Breast epithelium (tissue), 4 donors: ENCODE data around the gene CLCN1. TPM values are rescaled to one million over a fixed set of nuclear protein-coding genes. Genes with fewer than 3 reads are reported as not detected.

ENCODE experiments used
- DNase-seq, 2 donors: peaks; one replicate each; pipeline ENCODE4 v3.0.0-alpha.2; 2019; ENCODE audit warnings: low spot score in 2 of 2
- H3K27ac ChIP-seq, 2 donors: fragments of 200-600 bp; sonication (generic) in 1 of 2; one replicate each; pipeline ENCODE4 v1.5.1; 2016 to 2019; ENCODE audit warnings: mild to moderate bottlenecking in 1 of 2
- H3K27me3 ChIP-seq, 2 donors: fragments of 200-600 bp; sonication (generic) in 1 of 2; one replicate each; pipeline versions ENCODE4 v1.5.1 to v1.6.0; 2017 to 2019; ENCODE audit warnings: control low read depth in 1 of 2, mild to moderate bottlenecking in 1 of 2
- H3K36me3 ChIP-seq: fragments of 200-600 bp; one replicate; pipeline ENCODE4 v1.5.1; 2019
- H3K4me1 ChIP-seq, 2 donors: fragments of 200-600 bp; sonication (generic); one replicate each; pipeline ENCODE4 v1.5.1; 2016 to 2019; ENCODE audit warnings: control low read depth in 1 of 2
- H3K4me3 ChIP-seq, 3 donors: fragments of 200-600 bp; sonication (generic); 1 replicate in 2 of 3; 2 replicates in 1 of 3; pipeline ENCODE4 v1.5.1; 2016 to 2019; ENCODE audit warnings: mild to moderate bottlenecking in 3 of 3, moderate library complexity in 2 of 3
- H3K9me3 ChIP-seq, 2 donors: fragments of 200-600 bp; sonication (generic) in 1 of 2; one replicate each; pipeline ENCODE4 v1.5.1; 2016 to 2019; ENCODE audit warnings: control low read depth in 1 of 2
- POLR2A ChIP-seq: fragments of 450-650 bp; IDR thresholded peaks from one replicate; pipeline ENCODE4 v1.6.1; 2016; ENCODE audit warnings: antibody characterized with exemption, mild to moderate bottlenecking, moderate library complexity
- POLR2AphosphoS5 ChIP-seq, 3 donors: sonication (generic); formaldehyde crosslinking; IDR thresholded peaks; one replicate each; pipeline ENCODE4 v1.6.1; 2017; ENCODE audit warnings: antibody characterized with exemption in 3 of 3
- intact Hi-C: fragments of 100-400 bp; cut with DNase I; formaldehyde crosslinking; loops from one replicate; pipeline ENCODE4 v1.15.1; 2023; ENCODE audit warnings: low total_unique reads
- total RNA-seq, 3 donors: library from RNA; depleted of rRNA; stranded (reverse); fragments of >200 nt; gene quantifications; one replicate each; pipeline ENCODE4 v1.1.0, GENCODE V29; 2016
- TF ChIP-seq, protein P1 (sequence below), 3 donors: fragments of 450-650 bp; IDR thresholded peaks; one replicate each; pipeline ENCODE4 v1.5.1; 2016 to 2017; ENCODE audit warnings: antibody characterized with exemption in 3 of 3, mild to moderate bottlenecking in 3 of 3, moderate library complexity in 3 of 3

Gene CLCN1
- total RNA-seq, 3 donors from 2014 or later, result 0.29 TPM; not detected in 2

GRCh38 chr7:143380260-143380645, 64.3 kb downstream of the CLCN1 start:
- intact Hi-C loops, result loop anchor here (5.0 kb wide), 1 partner anchor 107 kb away; no protein-coding TSS in a partner anchor

DNA sequence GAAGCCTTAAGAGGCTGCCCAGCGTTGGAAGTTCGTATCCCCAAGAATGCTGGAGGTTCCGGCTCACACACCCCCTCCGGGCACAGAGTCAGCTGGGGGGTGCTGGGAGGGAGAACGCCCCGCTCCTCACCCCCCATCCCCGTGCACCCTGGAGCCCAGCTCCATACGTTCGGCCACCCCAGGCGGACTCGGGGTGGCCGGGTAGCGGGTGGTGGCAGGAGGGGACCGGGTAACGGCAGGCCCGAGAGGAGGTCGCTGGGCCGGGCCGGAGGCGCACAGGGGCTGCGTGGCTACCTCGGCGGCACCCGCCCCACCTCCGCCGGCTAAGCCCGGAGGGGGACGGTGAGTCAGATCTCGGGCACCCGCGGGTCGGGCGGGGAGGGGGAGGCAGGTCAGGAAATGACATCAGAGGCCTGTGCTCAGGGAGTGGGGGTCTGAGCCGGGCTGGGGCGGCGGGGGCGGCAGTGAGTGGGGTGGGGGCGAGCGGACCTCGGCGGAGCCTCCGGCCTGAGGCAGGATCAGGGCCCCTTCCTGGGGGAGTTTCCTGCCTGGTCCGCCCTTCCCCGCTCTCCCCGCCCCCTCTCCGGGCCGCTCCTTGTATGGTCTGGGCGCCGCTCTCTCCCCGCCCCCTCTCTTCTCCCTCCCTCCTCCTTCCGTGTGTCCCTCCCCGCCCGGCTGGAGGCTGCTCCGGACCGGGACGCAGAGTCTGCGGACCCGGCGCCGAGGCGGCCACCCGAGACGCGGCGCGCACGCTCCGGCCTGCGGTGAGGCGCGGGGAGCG, 64.9 kb downstream of the CLCN1 start, which contains the start of gene ZYX:
ZYX (plus strand) TSS at position 700 of the 781 bp plus-strand sequence. CDS start 227 bp downstream, outside the sequence.
- Histone ChIP-seq H3K9me3 (no peaks in the 10 kb centered on the region), H3K4me1 (peaks cover 8 to 9% of the 10 kb centered on the region in 2 donors), H3K27ac (peak within 1 kb of the TSS; percentile 98 to 100), H3K36me3 (no peaks in the 10 kb centered on the region), H3K27me3 (no peaks in the 10 kb centered on the region), H3K4me3 (peak within 1 kb of the TSS; percentile 87 to 95 (median 94))
- TF ChIP-seq, protein P1, sequence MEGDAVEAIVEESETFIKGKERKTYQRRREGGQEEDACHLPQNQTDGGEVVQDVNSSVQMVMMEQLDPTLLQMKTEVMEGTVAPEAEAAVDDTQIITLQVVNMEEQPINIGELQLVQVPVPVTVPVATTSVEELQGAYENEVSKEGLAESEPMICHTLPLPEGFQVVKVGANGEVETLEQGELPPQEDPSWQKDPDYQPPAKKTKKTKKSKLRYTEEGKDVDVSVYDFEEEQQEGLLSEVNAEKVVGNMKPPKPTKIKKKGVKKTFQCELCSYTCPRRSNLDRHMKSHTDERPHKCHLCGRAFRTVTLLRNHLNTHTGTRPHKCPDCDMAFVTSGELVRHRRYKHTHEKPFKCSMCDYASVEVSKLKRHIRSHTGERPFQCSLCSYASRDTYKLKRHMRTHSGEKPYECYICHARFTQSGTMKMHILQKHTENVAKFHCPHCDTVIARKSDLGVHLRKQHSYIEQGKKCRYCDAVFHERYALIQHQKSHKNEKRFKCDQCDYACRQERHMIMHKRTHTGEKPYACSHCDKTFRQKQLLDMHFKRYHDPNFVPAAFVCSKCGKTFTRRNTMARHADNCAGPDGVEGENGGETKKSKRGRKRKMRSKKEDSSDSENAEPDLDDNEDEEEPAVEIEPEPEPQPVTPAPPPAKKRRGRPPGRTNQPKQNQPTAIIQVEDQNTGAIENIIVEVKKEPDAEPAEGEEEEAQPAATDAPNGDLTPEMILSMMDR (IDR thresholded peaks at IDR 0.05), result no peak
- TF ChIP-seq POLR2A (peak; percentile 28), POLR2AphosphoS5 (IDR thresholded peaks at IDR 0.05) (peak; percentile 25 to 91 (median 81))
- intact Hi-C loops, result loop anchor here (5.0 kb wide), 1 partner anchor 106 kb away; no protein-coding TSS in a partner anchor
- peak; percentile 93 to 95 for DNase-seq

More at GRCh38 chr7:143380260-143380645, 64.3 kb downstream of the CLCN1 start:
- Histone ChIP-seq H3K27me3 (no peaks in the 10 kb centered on the region), H3K27ac (peak overlapping the region; percentile 98 to 100), H3K4me3 (peak overlapping the region; percentile 87 to 95 (median 94)), H3K36me3 (no peaks in the 10 kb centered on the region), H3K9me3 (no peaks in the 10 kb centered on the region), H3K4me1 (peaks cover 8 to 9% of the 10 kb centered on the region in 2 donors)
- TF ChIP-seq POLR2A, result no peak
- TF ChIP-seq, protein P1 (IDR thresholded peaks at IDR 0.05), result peak; percentile 94 to 96 (median 95)
- peak; percentile 86 to 88 for DNase-seq

DNA sequence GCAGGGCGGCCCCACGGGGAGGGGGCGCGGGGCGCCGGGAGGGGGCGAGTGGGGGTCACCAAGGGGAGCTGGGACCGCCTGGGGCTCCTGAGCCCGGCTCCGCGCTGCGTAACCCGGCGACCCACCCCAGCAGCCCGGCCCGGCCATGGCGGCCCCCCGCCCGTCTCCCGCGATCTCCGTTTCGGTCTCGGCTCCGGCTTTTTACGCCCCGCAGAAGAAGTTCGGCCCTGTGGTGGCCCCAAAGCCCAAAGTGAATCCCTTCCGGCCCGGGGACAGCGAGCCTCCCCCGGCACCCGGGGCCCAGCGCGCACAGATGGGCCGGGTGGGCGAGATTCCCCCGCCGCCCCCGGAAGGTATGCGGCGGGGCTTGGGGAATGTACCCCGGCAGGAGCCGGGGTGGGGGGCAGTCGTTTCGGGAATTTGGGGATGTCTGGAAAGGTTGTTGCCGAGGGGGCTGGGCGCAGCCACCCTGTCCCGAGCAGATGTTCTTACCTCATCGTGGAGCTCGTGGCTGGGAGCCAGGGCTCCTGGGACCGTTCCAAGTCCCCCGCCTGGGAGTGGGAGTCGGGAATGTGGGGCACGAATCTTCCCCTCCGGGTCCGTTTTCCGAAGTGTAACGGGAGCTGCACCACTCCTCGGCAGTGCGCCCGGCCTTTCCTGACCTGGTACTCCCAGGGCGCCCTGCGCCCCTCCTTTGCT, 65.7 kb downstream of the CLCN1 start:
- DNase-seq, result peak; percentile 82 to 91
- Histone ChIP-seq H3K27ac (peak overlapping the region; percentile 98 to 100), H3K4me1 (peaks cover 12 to 13% of the 10 kb centered on the region in 2 donors), H3K9me3 (no peaks in the 10 kb centered on the region), H3K36me3 (no peaks in the 10 kb centered on the region), H3K4me3 (peak overlapping the region; percentile 87 to 95 (median 94)), H3K27me3 (no peaks in the 10 kb centered on the region)
- intact Hi-C loops, result loop anchor here (5.0 kb wide), 1 partner anchor 106 kb away; no protein-coding TSS in a partner anchor
- no peak for TF ChIP-seq POLR2A
- TF ChIP-seq POLR2AphosphoS5 (IDR thresholded peaks at IDR 0.05), result peak; percentile 60 to 64 (median 62)
- TF ChIP-seq, protein P1 (IDR thresholded peaks at IDR 0.05), result no peak

DNA sequence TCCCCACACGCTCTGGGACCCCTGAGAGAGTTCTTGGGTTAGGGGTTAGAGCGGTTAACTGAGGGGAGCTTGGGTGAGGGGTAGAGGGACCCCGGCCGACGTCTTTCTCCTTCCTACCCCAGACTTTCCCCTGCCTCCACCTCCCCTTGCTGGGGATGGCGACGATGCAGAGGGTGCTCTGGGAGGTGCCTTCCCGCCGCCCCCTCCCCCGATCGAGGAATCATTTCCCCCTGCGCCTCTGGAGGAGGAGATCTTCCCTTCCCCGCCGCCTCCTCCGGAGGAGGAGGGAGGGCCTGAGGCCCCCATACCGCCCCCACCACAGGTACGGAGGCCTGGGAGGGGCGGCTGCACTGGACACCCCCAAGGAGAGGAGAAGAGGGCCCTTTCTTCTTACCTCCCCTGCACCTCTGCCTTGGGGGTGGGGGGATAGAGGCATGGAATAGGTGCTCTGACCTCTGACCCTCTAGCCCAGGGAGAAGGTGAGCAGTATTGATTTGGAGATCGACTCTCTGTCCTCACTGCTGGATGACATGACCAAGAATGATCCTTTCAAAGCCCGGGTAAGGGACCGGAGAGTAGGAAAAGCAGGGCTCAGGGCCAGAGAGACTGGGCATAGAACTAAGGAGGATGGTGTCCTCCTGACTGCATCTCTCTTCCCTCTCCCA, 66.3 kb downstream of the CLCN1 start:
- no peaks in the 10 kb centered on the region for H3K9me3 ChIP-seq
- no peaks in the 10 kb centered on the region for H3K36me3 ChIP-seq
- intact Hi-C loops, result loop anchor here (5.0 kb wide), 1 partner anchor 105 kb away; no protein-coding TSS in a partner anchor
- DNase-seq, result no peak
- H3K4me3 ChIP-seq, result peak overlapping the region; percentile 87 to 95 (median 94)
- H3K27ac ChIP-seq, result peak overlapping the region; percentile 98 to 100
- H3K4me1 ChIP-seq, result peaks cover 12 to 13% of the 10 kb centered on the region in 2 donors
- TF ChIP-seq POLR2A (no peak), POLR2AphosphoS5 (IDR thresholded peaks at IDR 0.05) (peak in 1 of 3 donors; percentile 8)
- TF ChIP-seq, protein P1 (IDR thresholded peaks at IDR 0.05), result no peak
- H3K27me3 ChIP-seq, result no peaks in the 10 kb centered on the region
